Activated T-helper 9 cell treated with anti-CD3 and anti-CD28 coated beads, Interleukin-2, amount 50 U/mL, for 16 hours (primary cell): ENCODE results near the gene NUDT17.
"Not testable (repeated sequence)": the region's sequence is repeated elsewhere in the genome, so short reads cannot be mapped to it uniquely, and the experiment has no call there.

Experiments
- DNase-seq: peaks from one replicate; pipeline ENCODE4 v3.0.0-alpha.2; 2020; ENCODE audit warnings: low read depth

Gene NUDT17, protein sequence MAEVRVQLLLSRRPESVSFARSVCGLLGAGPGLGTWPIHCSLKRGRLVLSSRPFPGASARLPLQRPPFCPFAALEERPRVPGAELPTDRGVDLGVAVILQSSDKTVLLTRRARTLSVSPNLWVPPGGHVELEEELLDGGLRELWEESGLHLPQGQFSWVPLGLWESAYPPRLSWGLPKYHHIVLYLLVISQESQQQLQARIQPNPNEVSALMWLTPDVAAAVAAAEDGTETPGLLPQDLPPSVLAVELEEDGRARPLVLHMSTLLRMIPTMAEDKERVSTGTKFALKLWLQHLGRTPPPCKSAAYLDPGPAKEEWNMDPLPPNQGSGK

DNA sequence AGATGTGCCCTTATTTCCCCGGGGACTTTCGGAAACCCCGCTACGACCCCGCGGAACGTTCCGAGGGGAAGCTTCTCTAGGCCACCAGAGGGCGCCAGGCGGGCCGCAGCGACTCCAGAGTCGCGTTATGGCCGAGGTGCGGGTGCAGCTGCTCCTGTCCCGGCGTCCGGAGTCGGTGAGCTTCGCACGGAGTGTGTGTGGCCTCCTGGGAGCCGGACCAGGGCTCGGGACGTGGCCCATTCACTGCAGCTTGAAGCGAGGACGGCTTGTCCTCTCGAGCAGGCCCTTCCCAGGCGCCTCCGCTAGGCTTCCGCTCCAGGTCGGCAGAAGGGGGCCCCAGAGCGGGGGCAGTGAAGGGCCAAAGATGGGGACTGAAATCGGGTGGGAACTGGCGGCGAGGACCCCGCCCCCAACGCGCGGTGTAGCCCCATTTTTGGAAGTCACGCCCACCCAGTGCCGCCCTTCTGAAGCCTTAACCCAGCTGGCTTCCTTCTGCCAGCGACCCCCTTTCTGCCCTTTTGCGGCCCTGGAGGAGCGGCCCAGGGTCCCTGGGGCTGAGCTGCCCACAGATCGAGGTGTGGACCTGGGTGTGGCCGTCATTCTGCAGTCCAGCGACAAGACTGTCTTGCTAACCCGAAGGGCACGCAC lies at the start of gene NUDT17:
Gene NUDT17, plus strand, starts transcription at position 117 of the 648 bp plus-strand sequence. Its CDS starts 11 bp downstream, at position 128.
- peak; percentile 69 for DNase-seq

DNA sequence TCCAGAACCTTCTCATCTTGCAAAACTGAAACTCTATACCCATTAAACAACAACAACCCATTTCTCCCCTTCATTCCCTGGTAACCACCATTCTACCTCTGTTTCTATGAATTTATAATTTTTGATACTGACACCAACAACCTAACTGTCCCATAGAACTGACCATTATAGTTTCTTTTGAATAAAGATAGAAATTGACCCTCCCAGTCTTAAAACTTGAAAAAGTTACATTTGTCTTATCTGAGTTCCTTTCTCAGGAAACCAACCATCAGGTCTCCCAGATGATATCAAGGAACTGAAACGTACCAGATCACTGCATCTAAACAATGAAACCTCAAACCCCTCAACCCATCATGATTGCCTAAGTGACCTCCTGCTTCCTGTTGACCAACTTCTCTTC lies 48.7 kb upstream of the NUDT17 start:
- DNase-seq = no peak

DNA sequence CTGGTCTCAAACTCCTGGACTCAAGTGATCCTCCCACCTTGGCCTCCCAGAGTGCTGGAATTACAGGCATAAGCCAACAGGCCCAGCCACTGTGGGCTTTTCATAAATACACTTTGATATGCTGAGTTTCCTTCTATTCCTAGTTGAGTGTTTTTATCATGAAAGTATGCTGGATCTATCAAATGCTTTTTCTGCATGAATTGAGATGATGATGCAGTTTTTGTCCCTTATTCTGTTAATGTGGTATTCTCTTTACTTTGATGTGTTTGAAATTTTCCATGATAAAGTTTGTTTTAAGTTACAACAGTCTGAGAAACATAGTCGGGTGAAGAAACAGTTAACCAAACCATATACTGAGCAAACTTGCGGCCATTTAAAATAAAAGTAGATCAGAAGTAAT lies 45.6 kb upstream of the NUDT17 start:
- DNase-seq = no peak

DNA sequence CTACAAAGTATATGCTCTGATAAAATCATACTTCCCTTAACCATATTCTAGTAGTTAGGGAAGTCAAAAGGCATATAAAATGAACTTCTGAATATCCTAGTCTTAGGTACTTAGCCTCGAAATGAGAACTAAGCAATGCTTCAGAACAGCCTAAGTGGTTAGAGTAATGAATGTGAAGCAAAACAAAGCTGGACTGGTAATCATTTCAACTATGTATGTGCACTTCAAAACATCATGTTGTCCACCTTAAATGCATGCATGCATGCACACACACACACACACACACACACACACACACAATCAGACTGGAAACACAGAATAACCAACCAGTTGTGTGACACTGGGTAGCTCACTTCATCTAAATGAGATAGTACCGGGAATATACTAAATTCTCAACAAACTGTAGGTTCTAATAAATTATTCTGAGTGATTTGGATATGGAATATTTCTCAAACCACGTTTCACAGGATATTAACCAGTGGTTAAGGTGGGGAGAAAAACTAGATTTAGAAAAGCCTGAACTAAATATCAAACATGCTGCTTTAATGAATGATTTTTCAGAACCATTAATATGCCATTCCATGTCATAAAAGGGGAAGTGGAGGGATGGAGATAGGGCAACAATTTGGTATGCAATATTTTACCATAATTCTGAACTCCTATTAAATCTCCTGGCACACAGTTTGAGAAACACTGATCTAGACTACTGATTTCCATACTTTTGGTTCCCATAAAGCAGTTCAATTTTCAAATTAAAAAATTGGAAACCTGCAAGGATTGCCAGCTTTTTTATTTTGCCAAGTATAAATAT lies 41.0 kb upstream of the NUDT17 start:
- DNase-seq = no peak

DNA sequence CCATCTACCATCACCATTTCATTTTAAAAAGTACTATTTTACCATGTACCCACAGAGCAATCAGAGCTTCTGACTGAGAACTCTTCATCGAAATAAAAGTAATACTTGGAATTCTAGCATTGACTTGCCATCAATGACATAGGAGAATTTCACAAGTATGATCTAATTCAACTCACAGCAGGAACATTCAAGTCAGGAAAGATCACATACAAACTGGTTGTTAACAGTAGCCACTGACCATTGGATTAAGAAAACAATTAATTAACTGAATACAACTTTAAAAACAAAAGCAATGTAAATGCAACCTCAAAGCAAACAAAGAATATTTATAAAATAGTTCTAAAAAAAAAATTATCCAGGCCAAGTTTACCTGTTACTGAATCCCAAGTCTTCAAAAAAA lies 40.4 kb upstream of the NUDT17 start:
- DNase-seq = no peak

DNA sequence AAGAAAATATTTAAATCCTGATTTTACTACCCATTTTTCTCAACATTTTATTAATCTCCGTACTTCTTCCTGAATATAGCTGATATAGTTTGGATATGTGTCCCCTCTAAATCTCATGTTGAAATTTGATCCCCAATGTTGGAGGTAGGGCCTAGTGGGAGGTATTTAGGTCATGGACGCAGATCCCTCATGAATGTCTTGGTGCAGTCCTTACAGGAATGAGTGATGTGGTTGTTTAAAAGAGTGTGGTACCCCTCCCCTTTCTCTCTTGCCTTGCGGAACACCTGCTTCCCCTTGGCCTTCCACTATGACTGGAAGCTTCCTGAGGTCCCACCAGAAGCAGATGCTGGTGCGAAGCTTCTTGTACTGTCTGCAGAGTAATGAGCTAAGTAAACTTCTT lies 39.0 kb upstream of the NUDT17 start:
- no peak for DNase-seq

DNA sequence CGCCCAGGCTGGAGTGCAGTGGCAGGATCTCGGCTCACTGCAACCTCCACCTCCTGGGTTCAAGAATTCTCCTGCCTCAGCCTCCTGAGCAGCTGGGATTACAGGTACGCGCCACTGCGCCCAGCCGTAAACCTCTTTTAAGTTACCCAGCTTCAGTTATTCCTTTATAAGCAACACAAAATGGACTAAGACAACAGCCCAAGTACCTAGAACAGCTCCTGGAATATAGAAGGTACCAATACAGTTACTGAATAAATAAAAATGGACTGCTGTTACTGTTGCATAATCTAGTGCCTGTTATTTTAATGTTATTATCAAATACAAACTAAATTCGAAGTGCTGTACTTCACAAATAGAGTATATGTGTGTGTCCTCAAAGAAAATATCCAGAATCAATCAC lies 38.6 kb upstream of the NUDT17 start:
- no peak for DNase-seq

DNA sequence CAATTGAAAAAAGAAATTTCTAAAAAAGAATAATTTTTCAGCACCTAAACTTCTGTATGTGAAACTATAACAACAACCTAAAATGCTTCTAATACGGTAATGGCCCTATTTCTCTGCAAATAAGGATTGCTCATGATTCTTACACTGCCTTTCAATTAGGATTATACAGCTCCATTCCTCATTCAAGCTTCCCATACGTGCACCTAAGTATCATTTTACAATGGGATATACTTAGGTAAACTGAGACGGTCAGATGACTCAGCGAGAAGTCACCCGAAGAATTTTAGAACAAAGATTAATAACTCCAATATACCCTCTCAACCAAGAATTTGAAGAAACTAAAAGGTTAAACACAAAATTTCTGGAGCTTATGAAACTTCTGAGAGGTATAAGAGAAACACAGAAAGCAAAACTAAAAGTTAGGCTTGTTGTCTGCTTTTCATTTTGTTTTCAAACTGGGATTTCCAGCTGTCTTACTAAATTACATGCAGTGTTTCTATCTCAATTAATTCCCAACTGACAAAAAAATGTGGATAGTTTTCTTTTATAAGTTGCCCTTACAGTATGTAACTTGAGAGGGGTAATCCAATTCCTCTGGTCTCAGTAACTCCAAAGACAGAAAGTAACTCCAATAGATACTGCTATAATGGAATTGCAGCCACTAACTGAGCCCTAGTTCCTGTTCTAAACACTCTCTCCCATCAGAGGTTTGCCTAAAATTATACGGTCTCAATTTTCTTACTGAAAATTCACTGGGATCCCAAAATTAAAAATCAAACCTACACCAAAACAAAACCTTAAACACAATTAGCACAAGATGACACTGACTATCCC lies 32.2 kb upstream of the NUDT17 start:
- not testable (repeated sequence) for DNase-seq

DNA sequence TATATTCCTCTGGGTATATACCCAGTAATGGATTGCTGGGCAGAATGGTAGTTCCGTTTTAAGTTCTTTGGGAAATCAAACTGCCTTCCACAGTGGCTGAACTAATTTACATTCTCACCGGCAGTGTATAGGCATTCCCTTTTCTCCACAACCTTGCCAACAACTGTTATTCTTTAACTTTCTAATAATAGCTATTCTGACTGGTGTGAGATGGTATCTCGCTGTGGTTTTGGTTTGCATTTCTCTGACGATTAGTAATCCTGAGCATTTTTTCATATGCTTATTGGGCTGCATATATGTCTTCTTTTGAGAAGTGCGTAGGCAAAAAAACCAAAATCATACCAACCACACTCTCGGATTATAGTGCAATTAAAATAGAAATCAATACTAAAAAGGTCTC lies 27.3 kb upstream of the NUDT17 start:
- DNase-seq = not testable (repeated sequence)

DNA sequence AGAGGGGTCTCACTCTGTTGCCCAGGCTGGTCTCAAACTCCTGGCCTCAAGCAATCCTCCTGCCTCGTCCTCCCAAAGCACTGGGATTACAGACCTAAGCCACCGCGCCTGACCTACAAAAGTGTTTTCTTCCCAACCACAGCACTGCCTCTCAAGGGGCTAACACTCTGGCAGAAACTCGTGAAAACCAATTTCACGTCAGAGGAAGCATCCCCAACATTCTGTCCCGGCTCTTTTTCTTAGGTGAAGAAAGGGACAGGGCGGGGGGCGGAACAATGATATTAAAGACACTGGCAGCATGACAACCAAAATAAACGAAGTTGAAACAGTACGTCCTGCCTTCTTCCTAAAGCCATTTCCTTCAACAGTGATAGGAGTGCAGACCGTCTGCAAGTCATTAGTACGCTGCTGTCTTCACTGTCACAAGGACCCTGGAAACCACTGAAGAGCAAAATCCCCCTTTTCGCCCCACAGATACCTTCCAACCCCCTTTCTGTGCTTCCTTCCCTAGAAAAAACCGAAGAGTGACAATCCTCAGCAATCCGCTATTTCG lies 22.6 kb upstream of the NUDT17 start:
- not testable (repeated sequence) for DNase-seq

DNA sequence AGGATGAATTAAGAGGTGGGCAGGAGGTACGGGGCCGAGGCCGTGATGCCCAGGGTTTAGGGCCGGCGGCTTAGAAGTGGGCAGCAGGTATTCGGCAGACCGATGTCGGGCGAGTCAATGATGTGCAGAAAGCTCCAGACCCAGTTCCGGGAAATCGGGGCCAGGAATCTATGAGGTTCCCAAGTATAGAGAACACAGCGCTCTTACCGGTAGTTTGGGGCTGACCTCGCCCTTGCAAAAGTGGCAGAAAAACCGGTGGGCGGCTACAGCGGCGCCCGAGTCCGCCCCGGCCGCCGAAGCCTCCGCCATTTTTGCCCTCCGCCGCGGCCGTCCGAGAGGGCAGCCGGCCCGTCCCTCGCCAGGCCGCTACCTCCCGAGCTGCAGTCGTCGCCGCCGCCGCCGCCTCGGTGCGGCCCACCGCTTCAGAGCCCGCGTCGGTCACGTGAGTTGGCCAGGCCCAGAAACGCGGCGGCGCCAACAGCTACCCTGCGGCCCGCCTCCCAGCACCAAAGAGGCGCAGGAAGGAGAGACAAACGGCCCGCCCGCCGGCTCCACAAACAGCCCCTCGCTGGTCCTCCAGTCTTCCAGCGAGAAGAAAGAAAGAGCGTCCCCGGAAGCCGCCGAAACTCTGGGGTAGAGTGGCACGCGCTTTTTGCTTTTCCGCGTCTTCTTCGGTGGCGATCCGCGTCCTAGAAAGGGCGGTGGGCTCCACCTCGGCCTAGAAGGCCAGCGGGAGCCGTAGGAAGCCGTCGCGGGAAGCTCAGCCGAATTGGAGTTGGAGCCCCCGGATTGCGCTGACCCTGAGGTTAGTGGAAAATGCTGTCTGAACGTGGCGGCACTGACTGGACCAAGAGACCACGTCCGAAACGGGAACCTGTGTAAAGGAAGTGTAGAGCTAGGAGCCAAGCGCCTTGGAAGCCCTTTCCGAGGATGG lies 21.6 kb upstream of the NUDT17 start, which contains the start of the genes POLR3C and RNF115:
Gene POLR3C, plus strand, starts transcription at position 636 of the 934 bp plus-strand sequence. CDS start 1,577 bp downstream, outside the sequence.
Gene RNF115, minus strand, starts transcription at position 531 of the 934 bp plus-strand sequence. Its CDS starts 222 bp downstream, at position 309.
- DNase-seq = peak; percentile 79

DNA sequence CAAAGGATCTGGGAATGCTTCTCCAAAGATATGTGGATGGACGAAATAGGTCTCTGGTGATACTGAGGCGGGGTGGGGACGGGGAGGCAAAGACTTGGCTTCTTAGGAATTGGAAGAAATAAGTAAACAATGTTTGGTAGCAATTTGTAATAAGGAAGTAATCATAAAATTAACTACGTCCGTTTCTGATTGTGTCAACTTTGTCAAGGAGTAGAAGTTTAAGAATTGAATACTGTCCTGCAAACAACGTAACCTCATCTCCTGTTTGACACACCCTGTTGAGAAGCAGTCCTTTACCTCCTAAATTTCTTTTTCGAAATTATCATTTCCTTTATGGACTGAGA lies 21.0 kb upstream of the NUDT17 start:
- no peak for DNase-seq

DNA sequence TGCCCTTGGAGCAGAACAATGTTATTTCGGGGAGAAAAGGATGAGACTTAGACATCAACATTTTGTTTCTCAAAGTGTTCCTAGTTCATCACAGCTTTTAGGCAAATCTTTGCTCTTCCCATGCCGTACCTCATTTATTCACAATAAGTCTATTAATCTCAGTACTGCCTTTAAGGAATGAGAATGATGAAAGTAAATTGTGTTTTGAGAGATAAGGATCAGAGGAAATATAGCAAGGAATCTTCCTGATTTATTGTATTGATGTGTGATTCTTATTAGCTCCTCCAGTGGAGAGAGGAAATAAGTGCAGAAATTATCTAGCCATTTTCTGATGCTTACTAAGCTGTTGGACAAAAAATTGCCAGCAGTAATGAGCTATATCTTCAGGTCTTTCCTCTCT lies 19.4 kb upstream of the NUDT17 start:
- DNase-seq = no peak

DNA sequence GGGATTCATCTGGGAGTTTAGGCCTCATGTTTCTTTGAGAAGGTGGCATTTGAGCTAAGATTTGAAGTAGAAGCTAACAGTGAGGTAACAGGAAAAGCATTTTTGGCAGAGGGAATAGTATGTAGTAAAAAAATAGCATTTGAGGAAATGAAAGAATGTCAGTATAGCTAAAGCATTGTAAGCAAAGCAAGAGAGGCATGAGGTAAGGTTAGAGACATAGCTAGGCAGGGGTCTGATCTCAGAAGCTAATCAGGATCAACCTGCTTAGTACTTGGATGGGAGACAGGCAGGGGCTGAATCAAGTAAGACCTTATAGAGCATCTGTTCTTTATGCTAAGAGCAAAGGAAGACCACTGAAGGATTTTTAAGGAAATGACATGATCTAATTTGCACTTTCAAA lies 17.5 kb upstream of the NUDT17 start:
- no peak for DNase-seq

DNA sequence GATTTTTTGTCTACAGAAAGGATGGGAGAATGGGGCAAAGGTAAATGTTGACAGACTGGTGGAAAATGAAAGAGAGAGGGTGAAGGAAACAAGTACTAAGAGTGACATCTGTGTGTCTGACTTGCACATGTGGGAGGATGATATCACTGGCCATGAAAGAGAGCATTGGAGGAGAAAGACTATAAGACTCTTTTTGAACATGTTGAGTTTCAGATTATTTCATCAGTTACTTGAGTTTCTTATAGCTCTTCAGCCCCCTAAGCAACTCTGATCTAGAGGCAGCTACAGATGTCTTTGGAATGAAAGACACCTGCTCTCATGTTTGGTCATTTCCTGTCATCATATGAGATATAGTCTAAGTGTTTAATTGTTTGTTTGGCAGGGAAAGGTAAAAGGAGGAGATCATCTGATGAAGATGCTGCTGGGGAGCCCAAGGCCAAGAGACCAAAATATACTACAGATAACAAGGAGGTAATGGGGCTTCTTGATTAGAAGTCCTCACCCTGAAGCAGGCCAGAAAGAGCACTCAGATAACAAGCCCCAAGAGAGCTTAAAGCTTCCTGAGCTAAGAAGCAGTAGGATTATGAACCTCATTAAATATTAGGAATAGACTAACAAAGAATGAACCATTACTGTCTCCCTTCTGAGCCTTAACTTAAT lies 16.9 kb upstream of the NUDT17 start:
- no peak for DNase-seq

DNA sequence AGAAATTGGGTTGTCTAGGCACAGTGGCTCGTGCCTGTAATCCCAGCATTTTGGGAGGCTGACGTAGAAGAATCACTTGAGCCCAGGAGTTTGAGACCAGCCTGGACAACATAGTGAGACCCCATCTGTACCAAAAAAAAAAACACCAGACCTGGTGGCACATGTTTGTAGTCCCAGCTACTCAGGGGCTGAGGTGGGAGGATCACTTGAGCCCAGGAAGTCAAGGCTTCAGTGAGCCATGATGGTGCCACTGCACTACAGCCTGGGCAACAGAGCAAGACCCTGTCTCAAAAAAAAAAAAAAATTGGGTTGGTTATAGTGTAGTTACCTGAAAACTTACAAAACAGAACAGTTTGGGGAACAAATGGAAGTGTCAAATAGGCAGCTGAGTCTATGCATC lies 14.6 kb upstream of the NUDT17 start:
- not testable (repeated sequence) for DNase-seq

DNA sequence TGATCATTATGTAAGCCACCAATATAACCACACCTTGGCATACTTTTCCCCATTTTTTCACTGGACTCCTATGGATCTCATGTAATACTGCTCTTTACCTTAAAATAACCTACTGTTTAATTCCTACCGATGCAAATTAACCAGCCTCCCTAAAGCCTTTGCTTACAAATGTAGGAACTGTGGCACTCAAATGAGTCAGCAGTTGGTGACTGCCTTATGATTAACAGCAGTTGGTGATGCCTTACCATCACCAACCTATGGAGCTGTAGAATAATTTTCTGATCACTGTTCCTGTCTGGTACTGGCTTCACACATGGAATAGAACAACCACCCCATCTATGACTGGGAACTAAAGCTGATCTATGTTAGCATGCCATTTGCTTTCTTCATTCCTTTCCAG lies 7.8 kb upstream of the NUDT17 start:
- DNase-seq = no peak

DNA sequence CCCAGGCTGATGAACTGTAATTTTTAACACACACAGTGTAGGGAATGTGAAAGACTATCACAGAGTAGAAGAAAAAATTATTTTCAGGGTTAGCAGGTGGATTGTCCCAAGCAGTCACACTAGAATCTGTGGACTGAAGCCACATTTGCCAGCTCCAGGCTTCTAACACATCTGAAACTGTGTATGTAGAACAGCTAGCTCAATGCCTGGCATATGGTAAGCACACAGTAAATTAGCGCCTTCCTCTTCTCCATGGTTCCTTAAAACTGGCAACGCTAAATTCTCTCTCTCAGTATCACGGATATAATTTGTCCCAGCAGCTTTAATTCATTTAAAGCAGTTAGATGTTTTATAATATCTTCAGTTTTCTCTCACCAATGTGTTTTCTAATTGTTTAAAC lies 2.4 kb upstream of the NUDT17 start:
- DNase-seq = no peak

DNA sequence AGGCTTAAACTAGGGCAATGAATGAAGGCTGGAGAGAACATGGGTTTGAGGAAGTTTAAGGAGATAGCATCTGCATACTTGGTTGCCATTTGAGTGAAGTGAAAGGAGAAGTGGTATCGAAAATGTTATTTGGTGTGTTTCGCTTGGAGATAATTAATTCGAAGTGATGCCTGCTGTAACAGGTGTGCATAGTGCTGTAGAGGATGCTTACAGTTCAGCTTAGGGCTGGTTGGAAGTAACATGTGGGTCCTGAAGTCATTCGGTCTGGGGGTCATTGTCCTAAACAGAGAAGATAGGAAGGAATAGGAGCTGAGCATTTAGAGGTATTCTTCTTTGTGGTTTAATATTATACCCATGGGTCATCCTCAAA lies 301 bp upstream of the NUDT17 start:
- no peak for DNase-seq

DNA sequence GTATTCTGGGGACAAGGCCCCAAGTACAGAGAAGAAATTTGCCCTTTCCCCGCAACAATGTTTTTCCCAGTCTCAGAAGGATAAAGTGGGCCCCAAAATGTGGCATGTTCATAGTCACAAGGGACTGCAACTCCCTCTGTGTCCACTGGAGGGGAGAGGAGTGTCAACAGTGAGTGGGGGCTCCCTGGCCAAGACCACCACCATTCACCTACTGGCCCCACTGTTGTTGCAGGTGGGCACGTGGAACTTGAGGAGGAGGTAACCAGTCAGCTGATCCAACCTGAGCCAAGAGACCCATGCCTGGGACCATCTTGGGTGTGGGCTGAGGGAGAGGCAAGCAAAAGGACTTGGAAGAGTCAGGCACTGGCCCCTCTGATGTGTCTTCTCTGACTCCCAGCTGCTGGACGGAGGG lies 777 bp downstream of the NUDT17 start:
- DNase-seq = no peak
